Measurements from ENCODE around the gene ATF7.

The ATF7 gene

GRCh38 chr12:53497461-53497860 lies 128.7 kb downstream of the ATF7 start:
- WGBS, 2 experiments = 94 to 98% methylated on average over 2 to 3 of the region's 3 CpGs
- Histone ChIP-seq H3K4me3 (ENCODE audit: insufficient read depth, low read depth, low read length) (no peak overlapping the region), H3K36me3 (ENCODE audit: control insufficient read depth, insufficient read depth, low read length) (no peaks in the 10 kb centered on the region), H3K9me3 (ENCODE audit: control insufficient read depth, low read length) (no peaks in the 10 kb centered on the region), H3K27me3 (ENCODE audit: control insufficient read depth, insufficient read depth, low read length, poor library complexity, severe bottlenecking) (no peaks in the 10 kb centered on the region), H3K4me1 (ENCODE audit: control insufficient read depth, insufficient read depth, low read length) (peaks cover 45% of the 10 kb centered on the region), H3K27ac (ENCODE audit: insufficient read depth, low read depth, low read length, poor library complexity, severe bottlenecking) (no peak overlapping the region)

- no peaks in the 10 kb centered on the region for H3K36me3 ChIP-seq (ENCODE audit: control insufficient read depth, insufficient read depth, low read length)
- peaks cover 40% of the 10 kb centered on the region for H3K4me1 ChIP-seq (ENCODE audit: control insufficient read depth, insufficient read depth, low read length)
- H3K27ac ChIP-seq (ENCODE audit: insufficient read depth, low read depth, low read length, poor library complexity, severe bottlenecking) = no peak overlapping the region
- 71 to 83% methylated on average over 1 of the region's 1 CpG for WGBS, 2 experiments
- no peaks in the 10 kb centered on the region for H3K9me3 ChIP-seq (ENCODE audit: control insufficient read depth, low read length)
- no peaks in the 10 kb centered on the region for H3K27me3 ChIP-seq (ENCODE audit: control insufficient read depth, insufficient read depth, low read length, poor library complexity, severe bottlenecking)
- no peak overlapping the region for H3K4me3 ChIP-seq (ENCODE audit: insufficient read depth, low read depth, low read length)
These were observed 129.5 kb downstream of the ATF7 start for GRCh38 chr12:53496752-53497032.

GRCh38 chr12:53495903-53496751 lies 130.1 kb downstream of the ATF7 start:
- peaks cover 36% of the 10 kb centered on the region for H3K4me1 ChIP-seq (ENCODE audit: control insufficient read depth, insufficient read depth, low read length)
- no peaks in the 10 kb centered on the region for H3K36me3 ChIP-seq (ENCODE audit: control insufficient read depth, insufficient read depth, low read length)
- no peaks in the 10 kb centered on the region for H3K27me3 ChIP-seq (ENCODE audit: control insufficient read depth, insufficient read depth, low read length, poor library complexity, severe bottlenecking)
- WGBS, 2 experiments = 19 to 35% methylated on average over 4 of the region's 5 CpGs
- H3K27ac ChIP-seq (ENCODE audit: insufficient read depth, low read depth, low read length, poor library complexity, severe bottlenecking) = no peak overlapping the region
- H3K9me3 ChIP-seq (ENCODE audit: control insufficient read depth, low read length) = no peaks in the 10 kb centered on the region
- no peak overlapping the region for H3K4me3 ChIP-seq (ENCODE audit: insufficient read depth, low read depth, low read length)

- WGBS, 2 experiments = 24 to 31% methylated on average over 11 of the region's 11 CpGs
- Histone ChIP-seq H3K4me1 (ENCODE audit: control insufficient read depth, insufficient read depth, low read length) (peaks cover 36% of the 10 kb centered on the region), H3K36me3 (ENCODE audit: control insufficient read depth, insufficient read depth, low read length) (no peaks in the 10 kb centered on the region), H3K4me3 (ENCODE audit: insufficient read depth, low read depth, low read length) (peak overlapping the region; percentile 48), H3K27me3 (ENCODE audit: control insufficient read depth, insufficient read depth, low read length, poor library complexity, severe bottlenecking) (no peaks in the 10 kb centered on the region), H3K9me3 (ENCODE audit: control insufficient read depth, low read length) (no peaks in the 10 kb centered on the region), H3K27ac (ENCODE audit: insufficient read depth, low read depth, low read length, poor library complexity, severe bottlenecking) (peak overlapping the region; percentile 80)
These were observed 132.4 kb downstream of the ATF7 start for GRCh38 chr12:53493610-53494391.

- Histone ChIP-seq H3K9me3 (ENCODE audit: control insufficient read depth, low read length) (no peaks in the 10 kb centered on the region), H3K27ac (ENCODE audit: insufficient read depth, low read depth, low read length, poor library complexity, severe bottlenecking) (peak overlapping the region; percentile 80), H3K4me1 (ENCODE audit: control insufficient read depth, insufficient read depth, low read length) (peaks cover 30% of the 10 kb centered on the region), H3K27me3 (ENCODE audit: control insufficient read depth, insufficient read depth, low read length, poor library complexity, severe bottlenecking) (no peaks in the 10 kb centered on the region), H3K36me3 (ENCODE audit: control insufficient read depth, insufficient read depth, low read length) (no peaks in the 10 kb centered on the region), H3K4me3 (ENCODE audit: insufficient read depth, low read depth, low read length) (peak overlapping the region; percentile 48)
- WGBS, 2 experiments = 2% methylated on average over 52 of the region's 52 CpGs
These were observed 133.2 kb downstream of the ATF7 start for GRCh38 chr12:53492830-53493609.

GRCh38 chr12:53492188-53492587 lies 134.0 kb downstream of the ATF7 start:
- Histone ChIP-seq H3K36me3 (ENCODE audit: control insufficient read depth, insufficient read depth, low read length) (no peaks in the 10 kb centered on the region), H3K27ac (ENCODE audit: insufficient read depth, low read depth, low read length, poor library complexity, severe bottlenecking) (peak overlapping the region; percentile 75), H3K4me3 (ENCODE audit: insufficient read depth, low read depth, low read length) (peak overlapping the region; percentile 48), H3K27me3 (ENCODE audit: control insufficient read depth, insufficient read depth, low read length, poor library complexity, severe bottlenecking) (no peaks in the 10 kb centered on the region), H3K4me1 (ENCODE audit: control insufficient read depth, insufficient read depth, low read length) (peaks cover 27% of the 10 kb centered on the region), H3K9me3 (ENCODE audit: control insufficient read depth, low read length) (no peaks in the 10 kb centered on the region)
- 63 to 83% methylated on average over 20 of the region's 20 CpGs for WGBS, 2 experiments

GRCh38 chr12:53489242-53489864 lies 136.8 kb downstream of the ATF7 start:
- Histone ChIP-seq H3K27me3 (ENCODE audit: control insufficient read depth, insufficient read depth, low read length, poor library complexity, severe bottlenecking) (no peaks in the 10 kb centered on the region), H3K4me1 (ENCODE audit: control insufficient read depth, insufficient read depth, low read length) (peaks cover 14% of the 10 kb centered on the region), H3K4me3 (ENCODE audit: insufficient read depth, low read depth, low read length) (no peak overlapping the region), H3K36me3 (ENCODE audit: control insufficient read depth, insufficient read depth, low read length) (no peaks in the 10 kb centered on the region), H3K9me3 (ENCODE audit: control insufficient read depth, low read length) (no peaks in the 10 kb centered on the region), H3K27ac (ENCODE audit: insufficient read depth, low read depth, low read length, poor library complexity, severe bottlenecking) (no peak overlapping the region)
- WGBS, 2 experiments = 84 to 95% methylated on average over 5 of the region's 5 CpGs

GRCh38 chr12:53486736-53487487 lies 139.3 kb downstream of the ATF7 start:
- Histone ChIP-seq H3K9me3 (ENCODE audit: control insufficient read depth, low read length) (no peaks in the 10 kb centered on the region), H3K4me3 (ENCODE audit: insufficient read depth, low read depth, low read length) (no peak overlapping the region), H3K36me3 (ENCODE audit: control insufficient read depth, insufficient read depth, low read length) (peaks cover 6% of the 10 kb centered on the region), H3K27ac (ENCODE audit: insufficient read depth, low read depth, low read length, poor library complexity, severe bottlenecking) (no peak overlapping the region), H3K4me1 (ENCODE audit: control insufficient read depth, insufficient read depth, low read length) (no peaks in the 10 kb centered on the region), H3K27me3 (ENCODE audit: control insufficient read depth, insufficient read depth, low read length, poor library complexity, severe bottlenecking) (no peaks in the 10 kb centered on the region)
- 92 to 93% methylated on average over 17 of the region's 17 CpGs for WGBS, 2 experiments

- Histone ChIP-seq H3K27ac (ENCODE audit: insufficient read depth, low read depth, low read length, poor library complexity, severe bottlenecking) (no peak overlapping the region), H3K36me3 (ENCODE audit: control insufficient read depth, insufficient read depth, low read length) (peaks cover 6% of the 10 kb centered on the region), H3K27me3 (ENCODE audit: control insufficient read depth, insufficient read depth, low read length, poor library complexity, severe bottlenecking) (no peaks in the 10 kb centered on the region), H3K4me3 (ENCODE audit: insufficient read depth, low read depth, low read length) (no peak overlapping the region), H3K4me1 (ENCODE audit: control insufficient read depth, insufficient read depth, low read length) (no peaks in the 10 kb centered on the region), H3K9me3 (ENCODE audit: control insufficient read depth, low read length) (no peaks in the 10 kb centered on the region)
- 96 to 97% methylated on average over 10 of the region's 10 CpGs for WGBS, 2 experiments
These were observed 140.0 kb downstream of the ATF7 start for GRCh38 chr12:53485955-53486735.
